IMR-90 (cell line): ENCODE results near the gene ZNF454. TPM values are rescaled to one million over a fixed set of nuclear protein-coding genes. Genes with fewer than 3 reads are reported as not detected.

Source experiments
- ATAC-seq: fragments of 200-7000 bp; cut with Tn5 transposase; 2 replicates; pipeline ENCODE4 v1.9.1; 2020; ENCODE audit warnings: low read depth, mild to moderate bottlenecking, moderate library complexity
- BruUV-seq: library from RNA; stranded (reverse); fragments of 400-500 nt; replicated peaks from 2 replicates; lab custom pipeline; 2021; lab: Mats Ljungman, UMichigan
- CTCF ChIA-PET: fragments of 300-600 bp; formaldehyde crosslinking; extraction: SDS; loops from one replicate; lab custom pipeline; 2021; ENCODE audit warnings: antibody characterized with exemption; lab: Yijun Ruan, JAX
- POLR2A ChIA-PET: fragments of 300-600 bp; sonication (Branson Sonifier 250); formaldehyde crosslinking; loops from one replicate; lab custom pipeline; 2022; ENCODE audit warnings: antibody characterized with exemption; ENCODE audit not compliant: unreplicated experiment; lab: Charles Lee
- DNase-seq: peaks from one replicate; pipeline ENCODE4 v3.0.0; 2013
- H2AFZ ChIP-seq: replicated peaks from 2 replicates; pipeline ENCODE3; 2013; ENCODE audit warnings: low read length, mild to moderate bottlenecking; ENCODE audit not compliant: poor library complexity
- H2AK5ac ChIP-seq: 2 replicates; pipeline ENCODE4 v1.6.1; 2013; ENCODE audit warnings: low read depth, low read length, inconsistent platforms
- H2AK9ac ChIP-seq: replicated peaks from 2 replicates; pipeline ENCODE3; 2013; ENCODE audit warnings: mild to moderate bottlenecking, low read depth, low read length, moderate library complexity; ENCODE audit not compliant: poor library complexity
- H2BK120ac ChIP-seq: 2 replicates; pipeline ENCODE4 v1.6.1; 2013; ENCODE audit warnings: low read depth, low read length, inconsistent platforms
- H2BK15ac ChIP-seq: 3 replicates; pipeline ENCODE4 v1.6.1; 2013; ENCODE audit warnings: low read depth, low read length, inconsistent platforms
- H2BK20ac ChIP-seq: 2 replicates; pipeline ENCODE4 v1.6.1; 2013; ENCODE audit warnings: low read depth, mild to moderate bottlenecking, inconsistent platforms, low read length, moderate library complexity
- H2BK5ac ChIP-seq: 2 replicates; pipeline ENCODE4 v1.6.1; 2013; ENCODE audit warnings: mild to moderate bottlenecking, low read depth, low read length, inconsistent platforms; ENCODE audit not compliant: poor library complexity, severe bottlenecking
- H3K14ac ChIP-seq: replicated peaks from 2 replicates; pipeline ENCODE4 v1.6.1; 2013; ENCODE audit warnings: low read depth, low read length, inconsistent platforms
- H3K18ac ChIP-seq: 2 replicates; pipeline ENCODE4 v1.6.1; 2013; ENCODE audit warnings: low read depth, low read length, control low read depth
- H3K23ac ChIP-seq: 2 replicates; pipeline ENCODE4 v1.6.1; 2013; ENCODE audit warnings: low read depth, low read length, inconsistent platforms
- H3K27ac ChIP-seq: 2 replicates; pipeline ENCODE4 v1.5.1; 2013; ENCODE audit warnings: mild to moderate bottlenecking, control low read depth, low read length; ENCODE audit not compliant: insufficient read depth
- H3K27me3 ChIP-seq: 2 replicates; pipeline ENCODE4 v1.6.1; 2013; ENCODE audit warnings: low read length; ENCODE audit not compliant: control insufficient read depth, insufficient read depth
- H3K36me3 ChIP-seq: 2 replicates; pipeline ENCODE4 v1.6.1; 2013; ENCODE audit warnings: low read length, mixed read lengths; ENCODE audit not compliant: control insufficient read depth, insufficient read depth
- H3K4ac ChIP-seq: 2 replicates; pipeline ENCODE4 v1.6.1; 2013; ENCODE audit warnings: low read depth, low read length, inconsistent platforms
- H3K4me1 ChIP-seq: 2 replicates; pipeline ENCODE4 v1.6.1; 2013; ENCODE audit warnings: low read length, mixed read lengths; ENCODE audit not compliant: control insufficient read depth, insufficient read depth
- H3K4me2 ChIP-seq: 2 replicates; pipeline ENCODE4 v1.6.1; 2013; ENCODE audit warnings: low read depth, mild to moderate bottlenecking, control low read depth, low read length, moderate library complexity
- H3K4me3 ChIP-seq: 2 replicates; pipeline ENCODE4 v1.5.1; 2013; ENCODE audit warnings: low read depth, mild to moderate bottlenecking, control low read depth, low read length, moderate library complexity; ENCODE audit not compliant: insufficient read depth
- H3K56ac ChIP-seq: 2 replicates; pipeline ENCODE4 v1.6.1; 2013; ENCODE audit warnings: low read length, inconsistent platforms; ENCODE audit not compliant: insufficient read depth; ENCODE audit errors: extremely low read depth
- H3K79me1 ChIP-seq, 2 experiments: 2 replicates each; pipeline ENCODE4 v1.6.1; 2013; ENCODE audit warnings: low read length in 2 of 2, inconsistent platforms in 1 of 2, low read depth in 1 of 2
- H3K9ac ChIP-seq: 2 replicates; pipeline ENCODE4 v1.6.1; 2013; ENCODE audit warnings: low read depth, low read length, control low read depth
- H3K9me1 ChIP-seq: 2 replicates; pipeline ENCODE4 v1.6.1; 2013; ENCODE audit warnings: low read length, inconsistent platforms; ENCODE audit not compliant: insufficient read depth
- H3K9me3 ChIP-seq: 2 replicates; pipeline ENCODE4 v1.6.1; 2013; ENCODE audit warnings: low read length; ENCODE audit not compliant: control insufficient read depth, insufficient read depth
- H4K20me1 ChIP-seq: 2 replicates; pipeline ENCODE4 v1.6.1; 2013; ENCODE audit warnings: low read length, inconsistent platforms; ENCODE audit not compliant: insufficient read depth
- H4K5ac ChIP-seq: 2 replicates; pipeline ENCODE4 v1.6.1; 2013; ENCODE audit warnings: mild to moderate bottlenecking, low read depth, low read length, control low read depth
- H4K8ac ChIP-seq, 2 experiments: 2 replicates each; pipeline ENCODE4 v1.6.1; 2013; ENCODE audit warnings: low read depth in 2 of 2, low read length in 2 of 2, control low read depth in 1 of 2, inconsistent platforms in 1 of 2
- H4K91ac ChIP-seq: 2 replicates; pipeline ENCODE4 v1.6.1; 2013; ENCODE audit warnings: low read depth, low read length, inconsistent platforms; ENCODE audit not compliant: insufficient read depth
- BHLHE40 ChIP-seq: fragments of 150-350 bp; IDR thresholded peaks from 2 replicates; pipeline ENCODE4 v1.6.1; 2016; ENCODE audit warnings: mild to moderate bottlenecking, low read depth, low read length
- CEBPB ChIP-seq: IDR thresholded peaks from 2 replicates; pipeline ENCODE4 v1.6.1; 2012; ENCODE audit warnings: low read depth, low read length, improper control_type of control experiment
- CHD1 ChIP-seq: IDR thresholded peaks from 2 replicates; pipeline ENCODE4 v1.6.1; 2012; ENCODE audit warnings: low read depth, low read length, improper control_type of control experiment
- FOS ChIP-seq: fragments of 150-350 bp; IDR thresholded peaks from 2 replicates; pipeline ENCODE4 v1.6.1; 2016; ENCODE audit warnings: low read depth, low read length
- MAFK ChIP-seq: IDR thresholded peaks from 2 replicates; pipeline ENCODE4 v1.6.1; 2012; ENCODE audit warnings: low read depth, low read length, improper control_type of control experiment
- MAZ ChIP-seq: IDR thresholded peaks from 2 replicates; pipeline ENCODE4 v1.6.1; 2012; ENCODE audit warnings: low read depth, mild to moderate bottlenecking, low read length, improper control_type of control experiment, moderate library complexity, borderline replicate concordance
- MXI1 ChIP-seq: IDR thresholded peaks from 2 replicates; pipeline ENCODE4 v1.6.1; 2012; ENCODE audit warnings: low read depth, mild to moderate bottlenecking, low read length, moderate library complexity, borderline replicate concordance
- NFE2L2 ChIP-seq: fragments of 150-350 bp; IDR thresholded peaks from 2 replicates; pipeline ENCODE4 v1.6.1; 2016; ENCODE audit warnings: low read depth, mild to moderate bottlenecking, low read length
- POLR2A ChIP-seq: IDR thresholded peaks from 2 replicates; pipeline ENCODE4 v1.6.1; 2012; ENCODE audit warnings: mild to moderate bottlenecking, low read depth, low read length
- RAD21 ChIP-seq: IDR thresholded peaks from 2 replicates; pipeline ENCODE4 v1.6.1; 2012; ENCODE audit warnings: low read length, improper control_type of control experiment
- RCOR1 ChIP-seq: IDR thresholded peaks from 2 replicates; pipeline ENCODE4 v1.6.1; 2012; ENCODE audit warnings: mild to moderate bottlenecking, low read length, improper control_type of control experiment; ENCODE audit not compliant: insufficient replicate concordance
- RFX5 ChIP-seq: IDR thresholded peaks from 2 replicates; pipeline ENCODE4 v1.8.0; 2012; ENCODE audit warnings: low read depth, mild to moderate bottlenecking, low read length, moderate library complexity
- SMC3 ChIP-seq: fragments of 150-350 bp; IDR thresholded peaks from 2 replicates; pipeline ENCODE4 v1.6.1; 2016; ENCODE audit warnings: low read depth, mild to moderate bottlenecking, antibody characterized with exemption, low read length, moderate library complexity
- WGBS, 2 experiments: methylation state at CpG; one replicate each; pipeline versions ENCODE4 v1.1.5 to v1.1.7; 2013; ENCODE audit warnings: missing lambda C conversion rate in 2 of 2; ENCODE audit not compliant: insufficient read length in 1 of 2; ENCODE audit errors: extremely low coverage in 2 of 2; 5-methylcytosine and 5-hydroxymethylcytosine counted together
- dilution Hi-C: fragments of 300-500 bp; cut with HindIII; formaldehyde crosslinking; loops from one replicate; pipeline ENCODE4 v1.14.3; 2018; ENCODE audit warnings: low sequenced_read_pairs; ENCODE audit not compliant: unreplicated experiment
- in situ Hi-C: fragments of 300-500 bp; cut with MboI; formaldehyde crosslinking; loops from 3 replicates; pipeline ENCODE4 v1.14.3; 2019; ENCODE audit warnings: low sequenced_read_pairs, inconsistent platforms, mixed read lengths
- intact Hi-C: fragments of 100-400 bp; cut with micrococcal nuclease; formaldehyde crosslinking; loops from 2 replicates; pipeline ENCODE4 v1.10.0; 2022
- polyA plus RNA-seq, 3 experiments: library from polyadenylated mRNA; depleted of rRNA; stranded (reverse); fragments of >200 nt; gene quantifications; 2 replicates each; pipeline ENCODE4 v1.2.3, GENCODE V29; 2012; ENCODE audit warnings: low replicate concordance in 1 of 3
- total RNA-seq: library from RNA; depleted of rRNA; stranded (reverse); fragments of >200 nt; gene quantifications from 2 replicates; pipeline ENCODE4 v1.2.3, GENCODE V29; 2012
- TF ChIP-seq, protein P1 (sequence below): fragments of 150-350 bp; IDR thresholded peaks from 2 replicates; pipeline ENCODE4 v1.6.1; 2016; ENCODE audit warnings: low read depth, mild to moderate bottlenecking, low read length, moderate library complexity, borderline replicate concordance
- TF ChIP-seq, protein P2 (sequence below): fragments of 150-350 bp; IDR thresholded peaks from 2 replicates; pipeline ENCODE4 v1.6.1; 2017; ENCODE audit warnings: mild to moderate bottlenecking, antibody characterized with exemption, low read length, low read depth
- TF ChIP-seq, protein P3 (sequence below): conservative IDR thresholded peaks from 2 replicates; pipeline ENCODE4 v1.5.1; 2012; ENCODE audit warnings: mild to moderate bottlenecking, low read depth, low read length, improper control_type of control experiment

The ZNF454 gene
- total and polyA plus RNA-seq, 2 of the 4 experiments (the other 2 are of a cell fraction): 0.12 to 0.18 TPM

DNA sequence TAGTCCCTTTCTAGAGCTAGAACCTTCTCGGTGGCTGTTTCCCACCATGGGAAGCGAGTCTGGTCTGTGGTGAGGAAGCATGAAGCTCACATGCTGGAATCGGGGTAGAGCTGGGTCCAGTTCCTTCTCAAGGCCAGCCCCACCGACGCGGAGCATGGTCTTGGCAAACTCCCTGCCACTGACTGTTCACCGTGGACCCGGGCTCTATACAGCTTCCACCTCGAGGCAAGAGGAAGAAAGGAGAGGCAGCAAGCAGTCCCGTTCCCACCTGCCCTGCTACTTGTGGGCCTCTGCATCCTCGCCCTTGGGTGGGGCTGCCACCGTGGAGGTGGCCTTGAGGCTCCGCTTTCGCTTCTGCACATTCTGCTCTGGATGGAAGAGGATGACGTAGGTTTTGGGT is 40.4 kb downstream of the ZNF454 start:
- POLR2A ChIA-PET: no interaction called here
- H3K27me3 ChIP-seq: no peaks in the 10 kb centered on the region
- no peaks in the 10 kb centered on the region for H3K4me1 ChIP-seq
- H2BK20ac ChIP-seq: no peak overlapping the region
- no peak overlapping the region for H3K4me2 ChIP-seq
- H2BK15ac ChIP-seq: no peak overlapping the region
- in situ Hi-C loops: no loop called here
- no peak for DNase-seq
- no peak overlapping the region for H3K56ac ChIP-seq
- no peaks in the 10 kb centered on the region for H3K9me1 ChIP-seq
- H2AK9ac ChIP-seq: no peak overlapping the region
- H3K27ac ChIP-seq: no peak overlapping the region
- H4K8ac ChIP-seq: no peak overlapping the region
- CTCF ChIA-PET: no interaction called here
- H3K18ac ChIP-seq: no peak overlapping the region
- no TSS peak for BruUV-seq
- H3K36me3 ChIP-seq: no peaks in the 10 kb centered on the region
- no peak for TF ChIP-seq MXI1
- TF ChIP-seq POLR2A: no peak
- no peak for TF ChIP-seq RAD21
- TF ChIP-seq, protein P1, sequence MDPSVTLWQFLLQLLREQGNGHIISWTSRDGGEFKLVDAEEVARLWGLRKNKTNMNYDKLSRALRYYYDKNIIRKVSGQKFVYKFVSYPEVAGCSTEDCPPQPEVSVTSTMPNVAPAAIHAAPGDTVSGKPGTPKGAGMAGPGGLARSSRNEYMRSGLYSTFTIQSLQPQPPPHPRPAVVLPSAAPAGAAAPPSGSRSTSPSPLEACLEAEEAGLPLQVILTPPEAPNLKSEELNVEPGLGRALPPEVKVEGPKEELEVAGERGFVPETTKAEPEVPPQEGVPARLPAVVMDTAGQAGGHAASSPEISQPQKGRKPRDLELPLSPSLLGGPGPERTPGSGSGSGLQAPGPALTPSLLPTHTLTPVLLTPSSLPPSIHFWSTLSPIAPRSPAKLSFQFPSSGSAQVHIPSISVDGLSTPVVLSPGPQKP: no peak
- no peak for TF ChIP-seq NFE2L2
- TF ChIP-seq BHLHE40: no peak
- TF ChIP-seq CHD1: no peak
- TF ChIP-seq SMC3: no peak
- no peak for TF ChIP-seq MAFK
- no peak for TF ChIP-seq FOS
- TF ChIP-seq, protein P2, sequence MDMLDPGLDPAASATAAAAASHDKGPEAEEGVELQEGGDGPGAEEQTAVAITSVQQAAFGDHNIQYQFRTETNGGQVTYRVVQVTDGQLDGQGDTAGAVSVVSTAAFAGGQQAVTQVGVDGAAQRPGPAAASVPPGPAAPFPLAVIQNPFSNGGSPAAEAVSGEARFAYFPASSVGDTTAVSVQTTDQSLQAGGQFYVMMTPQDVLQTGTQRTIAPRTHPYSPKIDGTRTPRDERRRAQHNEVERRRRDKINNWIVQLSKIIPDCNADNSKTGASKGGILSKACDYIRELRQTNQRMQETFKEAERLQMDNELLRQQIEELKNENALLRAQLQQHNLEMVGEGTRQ: no peak
- no peak for TF ChIP-seq RFX5
- no peak for TF ChIP-seq MAZ
- TF ChIP-seq, protein P3, sequence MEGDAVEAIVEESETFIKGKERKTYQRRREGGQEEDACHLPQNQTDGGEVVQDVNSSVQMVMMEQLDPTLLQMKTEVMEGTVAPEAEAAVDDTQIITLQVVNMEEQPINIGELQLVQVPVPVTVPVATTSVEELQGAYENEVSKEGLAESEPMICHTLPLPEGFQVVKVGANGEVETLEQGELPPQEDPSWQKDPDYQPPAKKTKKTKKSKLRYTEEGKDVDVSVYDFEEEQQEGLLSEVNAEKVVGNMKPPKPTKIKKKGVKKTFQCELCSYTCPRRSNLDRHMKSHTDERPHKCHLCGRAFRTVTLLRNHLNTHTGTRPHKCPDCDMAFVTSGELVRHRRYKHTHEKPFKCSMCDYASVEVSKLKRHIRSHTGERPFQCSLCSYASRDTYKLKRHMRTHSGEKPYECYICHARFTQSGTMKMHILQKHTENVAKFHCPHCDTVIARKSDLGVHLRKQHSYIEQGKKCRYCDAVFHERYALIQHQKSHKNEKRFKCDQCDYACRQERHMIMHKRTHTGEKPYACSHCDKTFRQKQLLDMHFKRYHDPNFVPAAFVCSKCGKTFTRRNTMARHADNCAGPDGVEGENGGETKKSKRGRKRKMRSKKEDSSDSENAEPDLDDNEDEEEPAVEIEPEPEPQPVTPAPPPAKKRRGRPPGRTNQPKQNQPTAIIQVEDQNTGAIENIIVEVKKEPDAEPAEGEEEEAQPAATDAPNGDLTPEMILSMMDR: no peak
- TF ChIP-seq RCOR1: no peak
- no peak for TF ChIP-seq CEBPB
- no peak overlapping the region for H2BK120ac ChIP-seq
- no peak overlapping the region for H2AK5ac ChIP-seq
- no peak overlapping the region for H3K4me3 ChIP-seq
- WGBS, 2 experiments: 58% methylated on average over 2 of the region's 15 CpGs; no CpG with 5 or more reads in 1 of the 2 experiments
- no peak for ATAC-seq
- dilution Hi-C loops: no loop called here
- no peaks in the 10 kb centered on the region for H3K79me1 ChIP-seq
- peak overlapping the region; percentile 21 for H2AFZ ChIP-seq
- H2BK5ac ChIP-seq: no peak overlapping the region
- H3K9ac ChIP-seq: no peak overlapping the region
- H4K5ac ChIP-seq: no peak overlapping the region
- H3K4ac ChIP-seq: no peak overlapping the region
- peaks cover 62% of the 10 kb centered on the region for H3K9me3 ChIP-seq
- intact Hi-C loops: no loop called here
- H4K20me1 ChIP-seq: no peaks in the 10 kb centered on the region
- H3K23ac ChIP-seq: no peak overlapping the region
- H4K91ac ChIP-seq: no peak overlapping the region
- H3K14ac ChIP-seq: no peak overlapping the region
